Mesendoderm (in vitro differentiated cells): Measurements from ENCODE around the gene ZNF182.

Experiments
- DNase-seq: peaks from one replicate; pipeline ENCODE4 v3.0.0; 2013
- H2AK5ac ChIP-seq: 2 replicates; pipeline ENCODE4 v1.6.1; 2013; ENCODE audit warnings: low read length, inconsistent platforms
- H2BK120ac ChIP-seq: 2 replicates; pipeline ENCODE4 v1.6.1; 2013; ENCODE audit warnings: low read depth, mild to moderate bottlenecking, low read length, moderate library complexity, mixed read lengths
- H2BK15ac ChIP-seq: replicated peaks from 2 replicates; pipeline ENCODE4 v1.6.1; 2013; ENCODE audit warnings: low read depth, mild to moderate bottlenecking, moderate library complexity
- H2BK5ac ChIP-seq: 2 replicates; pipeline ENCODE4 v1.6.1; 2013; ENCODE audit warnings: low read length, inconsistent platforms
- H3K18ac ChIP-seq: 2 replicates; pipeline ENCODE4 v1.6.1; 2013; ENCODE audit warnings: mild to moderate bottlenecking, low read length, mixed read lengths
- H3K23ac ChIP-seq: one replicate; pipeline ENCODE4 v1.6.1; 2013; ENCODE audit warnings: low read length
- H3K27ac ChIP-seq: 2 replicates; pipeline ENCODE4 v1.5.1; 2013; ENCODE audit warnings: low read depth, mild to moderate bottlenecking, inconsistent platforms, low read length, moderate library complexity
- H3K27me3 ChIP-seq: 2 replicates; pipeline ENCODE4 v1.6.1; 2013; ENCODE audit warnings: low read length, control low read depth, mild to moderate bottlenecking, inconsistent platforms; ENCODE audit not compliant: insufficient read depth, poor library complexity
- H3K36me3 ChIP-seq: 2 replicates; pipeline ENCODE4 v1.6.1; 2013; ENCODE audit warnings: low read length, inconsistent platforms; ENCODE audit not compliant: control insufficient read depth, insufficient read depth
- H3K4ac ChIP-seq: one replicate; pipeline ENCODE4 v1.6.1; 2013; ENCODE audit warnings: low read depth, mild to moderate bottlenecking, low read length, moderate library complexity
- H3K4me1 ChIP-seq: 2 replicates; pipeline ENCODE4 v1.6.1; 2013; ENCODE audit warnings: low read depth, low read length, inconsistent platforms; ENCODE audit not compliant: control insufficient read depth
- H3K4me2 ChIP-seq: 2 replicates; pipeline ENCODE4 v1.6.1; 2013; ENCODE audit warnings: low read length
- H3K4me3 ChIP-seq: 2 replicates; pipeline ENCODE4 v1.5.1; 2013; ENCODE audit warnings: mild to moderate bottlenecking, low read length
- H3K56ac ChIP-seq: one replicate; pipeline ENCODE4 v1.6.1; 2013; ENCODE audit warnings: low read length
- H3K79me1 ChIP-seq: 2 replicates; pipeline ENCODE4 v1.6.1; 2013; ENCODE audit warnings: low read length, inconsistent platforms
- H3K79me2 ChIP-seq: 2 replicates; pipeline ENCODE4 v1.6.1; 2013; ENCODE audit warnings: mild to moderate bottlenecking, low read length; ENCODE audit not compliant: control insufficient read depth, insufficient read depth
- H3K9ac ChIP-seq: 2 replicates; pipeline ENCODE4 v1.6.1; 2013; ENCODE audit warnings: low read length, inconsistent platforms
- H4K5ac ChIP-seq: one replicate; pipeline ENCODE4 v1.6.1; 2013; ENCODE audit warnings: low read length
- H4K8ac ChIP-seq: one replicate; pipeline ENCODE4 v1.6.1; 2013; ENCODE audit warnings: low read depth, mild to moderate bottlenecking, control low read depth, low read length, moderate library complexity
- WGBS: extraction: QIAGEN DNeasy Blood & Tissue Kit; methylation state at CpG from one replicate; pipeline ENCODE4 v1.1.7; 2013; ENCODE audit warnings: low lambda C conversion rate, missing lambda C conversion rate; ENCODE audit not compliant: insufficient coverage; ENCODE audit errors: extremely low coverage; 5-methylcytosine and 5-hydroxymethylcytosine counted together

Gene ZNF182

DNA sequence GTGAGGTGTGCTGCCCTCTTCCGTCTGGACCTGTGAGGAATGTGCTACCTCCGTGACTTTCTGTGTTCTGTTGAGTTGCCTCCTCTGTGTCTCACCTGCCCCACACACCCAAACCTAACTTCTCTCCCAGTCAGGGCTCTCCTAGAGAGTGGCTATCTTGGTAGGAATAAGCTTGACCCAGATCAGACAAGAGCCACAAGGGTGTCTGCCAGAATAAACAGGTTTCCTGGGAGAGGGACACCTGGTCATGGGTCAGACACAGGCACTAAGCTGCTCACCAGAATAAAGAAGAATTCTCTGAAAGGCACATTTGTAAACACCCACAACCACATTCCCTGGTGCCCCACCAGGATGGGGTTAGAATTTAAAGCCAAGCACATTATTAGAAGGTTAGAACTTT, 11.1 kb downstream of the ZNF182 start:
- Histone ChIP-seq H3K27ac (no peak overlapping the region), H3K9ac (no peak overlapping the region), H2BK15ac (no peak overlapping the region), H3K79me1 (no peaks in the 10 kb centered on the region), H3K4me2 (no peak overlapping the region), H3K36me3 (no peaks in the 10 kb centered on the region), H3K4me3 (no peak overlapping the region), H2BK5ac (no peak overlapping the region), H3K23ac (no peak overlapping the region), H3K56ac (no peak overlapping the region), H2BK120ac (no peak overlapping the region), H3K79me2 (no peaks in the 10 kb centered on the region), H3K18ac (no peak overlapping the region), H2AK5ac (no peak overlapping the region), H3K27me3 (no peaks in the 10 kb centered on the region), H3K4me1 (no peaks in the 10 kb centered on the region), H4K8ac (no peak overlapping the region), H3K4ac (no peak overlapping the region), H4K5ac (no peak overlapping the region)
- WGBS, result no CpG with 5 or more reads among the region's 2 CpGs
- no peak for DNase-seq

DNA sequence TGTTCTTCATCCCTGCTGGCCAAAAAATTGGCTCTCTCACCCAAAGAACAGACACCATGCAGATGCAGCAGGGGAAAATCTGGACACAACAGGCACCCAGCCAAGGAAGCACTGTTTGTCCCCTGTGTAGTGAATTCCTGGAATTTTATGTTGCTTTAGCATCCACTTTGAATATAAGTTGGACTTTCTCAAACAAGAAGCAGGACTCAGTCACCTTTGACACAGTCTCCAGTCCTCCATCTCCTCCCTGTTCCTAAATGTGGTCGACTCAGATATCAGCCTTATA, 11.8 kb downstream of the ZNF182 start:
- no peak overlapping the region for H3K9ac ChIP-seq
- H3K18ac ChIP-seq, result no peak overlapping the region
- no peaks in the 10 kb centered on the region for H3K27me3 ChIP-seq
- no peak overlapping the region for H4K8ac ChIP-seq
- no peak overlapping the region for H2BK120ac ChIP-seq
- H3K4ac ChIP-seq, result no peak overlapping the region
- no CpG with 5 or more reads among the region's 1 CpG for WGBS
- H2BK5ac ChIP-seq, result no peak overlapping the region
- no peak for DNase-seq
- no peaks in the 10 kb centered on the region for H3K79me2 ChIP-seq
- H3K79me1 ChIP-seq, result no peaks in the 10 kb centered on the region
- H3K23ac ChIP-seq, result no peak overlapping the region
- no peaks in the 10 kb centered on the region for H3K36me3 ChIP-seq
- H3K4me2 ChIP-seq, result no peak overlapping the region
- H3K27ac ChIP-seq, result no peak overlapping the region
- H4K5ac ChIP-seq, result no peak overlapping the region
- H3K4me3 ChIP-seq, result no peak overlapping the region
- no peak overlapping the region for H3K56ac ChIP-seq
- no peak overlapping the region for H2BK15ac ChIP-seq
- H3K4me1 ChIP-seq, result no peaks in the 10 kb centered on the region
- no peak overlapping the region for H2AK5ac ChIP-seq

DNA sequence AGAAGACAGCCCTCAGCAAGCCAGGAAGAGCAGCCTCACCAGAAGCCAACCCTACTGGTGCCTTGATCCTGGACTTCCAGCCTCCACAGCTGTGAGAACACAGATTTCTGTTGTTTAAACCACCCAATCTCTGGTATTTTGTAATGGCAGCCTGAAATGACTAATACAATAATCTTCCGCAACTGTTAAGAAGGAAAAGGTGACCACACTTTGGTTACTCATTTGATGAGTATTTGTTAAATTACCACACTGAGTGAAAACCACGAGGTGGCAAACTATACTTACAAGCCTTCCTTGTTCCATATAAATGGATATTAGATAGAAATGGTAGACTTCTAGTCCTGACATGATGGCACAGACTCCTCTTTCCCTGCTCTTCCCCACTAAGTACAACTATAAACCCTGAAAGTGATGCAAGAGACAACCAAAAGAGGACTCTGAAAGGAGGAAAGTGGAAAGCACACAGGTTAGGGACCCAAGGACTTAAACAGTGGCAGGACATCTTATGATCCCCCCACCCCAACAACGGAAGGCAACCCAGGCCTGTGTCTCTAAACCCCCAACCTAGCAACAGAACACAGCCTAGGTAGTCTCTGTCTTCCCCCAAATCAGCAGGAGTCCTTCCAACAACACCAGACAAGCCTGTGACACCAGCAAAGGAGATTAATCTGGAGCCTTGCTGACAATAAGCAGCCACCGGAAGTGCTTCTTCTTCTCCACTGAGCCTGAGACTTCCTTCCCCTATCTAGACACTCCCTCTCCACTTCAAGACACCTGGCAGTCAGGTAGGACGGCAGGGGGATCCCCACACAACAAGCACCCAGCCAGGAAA, 12.3 kb downstream of the ZNF182 start:
- H2AK5ac ChIP-seq, result no peak overlapping the region
- H3K4me1 ChIP-seq, result no peaks in the 10 kb centered on the region
- H3K9ac ChIP-seq, result no peak overlapping the region
- no peaks in the 10 kb centered on the region for H3K79me2 ChIP-seq
- no peaks in the 10 kb centered on the region for H3K36me3 ChIP-seq
- H4K5ac ChIP-seq, result no peak overlapping the region
- no peak overlapping the region for H3K4ac ChIP-seq
- WGBS, result no CpG with 5 or more reads among the region's 5 CpGs
- H3K4me3 ChIP-seq, result no peak overlapping the region
- DNase-seq, result no peak
- no peak overlapping the region for H3K56ac ChIP-seq
- H3K27ac ChIP-seq, result no peak overlapping the region
- no peak overlapping the region for H3K23ac ChIP-seq
- no peaks in the 10 kb centered on the region for H3K79me1 ChIP-seq
- H2BK5ac ChIP-seq, result no peak overlapping the region
- H2BK15ac ChIP-seq, result no peak overlapping the region
- H2BK120ac ChIP-seq, result no peak overlapping the region
- H4K8ac ChIP-seq, result no peak overlapping the region
- H3K18ac ChIP-seq, result no peak overlapping the region
- no peak overlapping the region for H3K4me2 ChIP-seq
- H3K27me3 ChIP-seq, result no peaks in the 10 kb centered on the region

DNA sequence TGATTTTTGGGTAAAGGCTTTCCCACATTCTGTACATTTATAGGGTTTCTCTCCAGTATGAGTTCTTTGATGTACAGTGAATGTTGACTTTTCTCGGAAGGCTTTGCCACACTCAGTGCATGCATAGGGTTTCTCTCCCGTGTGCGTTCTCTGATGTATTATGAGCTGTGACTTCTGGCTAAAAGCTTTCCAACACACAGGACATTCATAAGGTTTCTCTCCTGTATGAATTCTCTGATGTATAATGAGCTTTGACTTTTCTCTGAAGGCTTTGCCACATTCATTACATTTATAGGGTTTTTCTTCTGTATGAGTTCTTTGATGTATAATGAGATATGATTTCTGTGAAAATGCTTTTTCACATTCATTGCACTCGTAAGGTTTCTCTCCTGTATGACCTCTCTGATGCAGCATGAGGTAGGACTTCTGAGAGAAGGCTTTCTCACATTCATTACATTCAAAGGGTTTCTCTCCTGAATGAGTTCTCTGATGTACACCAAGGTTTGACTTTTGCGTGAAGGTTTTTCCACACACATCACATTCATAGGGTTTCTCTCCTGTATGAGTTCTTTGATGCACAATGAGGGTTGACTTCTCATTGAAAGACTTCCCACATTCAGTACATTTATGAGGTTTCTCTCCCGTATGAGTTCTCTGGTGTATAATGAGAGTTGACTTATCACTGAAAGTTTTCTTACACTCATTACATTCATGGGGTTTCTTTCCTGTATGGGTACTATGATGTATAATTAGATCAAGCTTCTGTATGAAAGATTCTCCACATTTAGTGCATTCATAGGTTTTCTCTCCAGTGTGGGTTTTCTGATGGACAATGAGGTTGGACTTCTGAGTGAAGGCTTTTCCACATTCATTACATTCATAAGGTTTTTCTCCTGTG, 27.3 kb downstream of the ZNF182 start:
- no peak overlapping the region for H3K9ac ChIP-seq
- H2BK5ac ChIP-seq, result no peak overlapping the region
- no peak overlapping the region for H2AK5ac ChIP-seq
- no peak overlapping the region for H2BK120ac ChIP-seq
- no peaks in the 10 kb centered on the region for H3K36me3 ChIP-seq
- H3K79me2 ChIP-seq, result no peaks in the 10 kb centered on the region
- H3K4me2 ChIP-seq, result no peak overlapping the region
- H3K4me1 ChIP-seq, result no peaks in the 10 kb centered on the region
- no peak overlapping the region for H3K27ac ChIP-seq
- no peak for DNase-seq
- no peaks in the 10 kb centered on the region for H3K79me1 ChIP-seq
- no CpG with 5 or more reads among the region's 6 CpGs for WGBS
- H3K4me3 ChIP-seq, result no peak overlapping the region
- H3K56ac ChIP-seq, result no peak overlapping the region
- no peak overlapping the region for H3K23ac ChIP-seq
- no peak overlapping the region for H4K8ac ChIP-seq
- H2BK15ac ChIP-seq, result no peak overlapping the region
- H3K18ac ChIP-seq, result no peak overlapping the region
- no peak overlapping the region for H3K4ac ChIP-seq
- no peaks in the 10 kb centered on the region for H3K27me3 ChIP-seq
- no peak overlapping the region for H4K5ac ChIP-seq

DNA sequence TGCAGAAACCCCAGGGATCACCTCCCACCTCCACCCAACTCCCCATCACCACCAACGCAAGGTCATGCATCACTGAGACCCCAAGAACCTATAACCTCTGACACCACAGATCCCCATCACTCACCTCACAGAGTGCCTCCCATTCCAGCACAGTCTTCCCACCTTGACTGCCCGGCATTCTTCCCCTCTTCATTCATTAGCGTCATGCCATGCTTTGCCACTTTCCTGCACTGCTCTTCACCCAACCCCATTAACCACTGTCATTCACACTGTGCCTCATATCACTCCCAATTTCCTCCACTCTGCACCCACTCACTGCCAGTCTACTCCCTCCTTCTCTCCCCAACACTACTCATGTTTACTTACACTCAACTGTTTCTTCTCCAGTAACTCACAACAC, 30.6 kb downstream of the ZNF182 start:
- no CpG with 5 or more reads among the region's 3 CpGs for whole genome bisulfite sequencing
- no peaks in the 10 kb centered on the region for H3K36me3 ChIP-seq

More for the DNA sequence above, 30.6 kb downstream of the ZNF182 start:
- Histone ChIP-seq H3K79me2 (no peaks in the 10 kb centered on the region), H3K79me1 (no peaks in the 10 kb centered on the region), H4K5ac (no peak overlapping the region), H2BK15ac (no peak overlapping the region), H3K4me1 (no peaks in the 10 kb centered on the region), H2BK120ac (no peak overlapping the region), H2BK5ac (no peak overlapping the region), H3K4me2 (no peak overlapping the region), H3K4ac (no peak overlapping the region), H2AK5ac (no peak overlapping the region), H3K27ac (no peak overlapping the region), H4K8ac (no peak overlapping the region), H3K27me3 (no peaks in the 10 kb centered on the region), H3K56ac (no peak overlapping the region), H3K9ac (no peak overlapping the region), H3K18ac (no peak overlapping the region), H3K4me3 (no peak overlapping the region), H3K23ac (no peak overlapping the region)
- no peak for DNase-seq
